SK-N-SH (cell line): ENCODE results near the gene C19orf53.

Source experiments
- RXRA ChIP-seq: IDR thresholded peaks from 2 replicates; pipeline ENCODE4 v1.4.0; 2012; ENCODE audit warnings: low read depth, mild to moderate bottlenecking, borderline replicate concordance
- TAF1 ChIP-seq: IDR thresholded peaks from 2 replicates; pipeline ENCODE4 v1.6.1; 2012; ENCODE audit warnings: low read depth, mild to moderate bottlenecking, low read length, moderate library complexity, borderline replicate concordance
- TF ChIP-seq, protein P1 (sequence below): fragments of 200-600 bp; sonication (generic); IDR thresholded peaks from 2 replicates; pipeline ENCODE4 v1.6.1; 2017; ENCODE audit warnings: antibody characterized with exemption, mild to moderate bottlenecking, moderate library complexity

DNA sequence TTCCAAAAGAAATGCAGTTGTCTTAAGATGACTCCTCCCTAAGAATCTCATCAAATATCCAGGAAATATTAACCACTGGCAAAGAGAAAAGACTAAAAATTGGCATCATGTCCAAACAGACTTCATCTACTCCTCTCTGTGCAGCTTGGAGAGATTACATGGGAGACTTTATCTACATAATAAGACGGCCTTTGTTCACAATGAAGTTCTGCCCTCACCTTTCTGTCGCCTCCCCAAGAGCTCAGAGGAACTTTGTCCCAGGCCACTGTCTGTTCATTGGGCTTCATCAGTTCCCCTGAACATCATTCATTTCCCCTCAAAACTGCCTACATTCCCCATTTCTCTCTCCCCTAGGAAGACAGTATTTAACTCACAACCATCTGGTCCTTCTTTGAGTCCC is 32.4 kb upstream of the C19orf53 start:
- TF ChIP-seq TAF1 (no peak), RXRA (no peak)
- TF ChIP-seq, protein P1, sequence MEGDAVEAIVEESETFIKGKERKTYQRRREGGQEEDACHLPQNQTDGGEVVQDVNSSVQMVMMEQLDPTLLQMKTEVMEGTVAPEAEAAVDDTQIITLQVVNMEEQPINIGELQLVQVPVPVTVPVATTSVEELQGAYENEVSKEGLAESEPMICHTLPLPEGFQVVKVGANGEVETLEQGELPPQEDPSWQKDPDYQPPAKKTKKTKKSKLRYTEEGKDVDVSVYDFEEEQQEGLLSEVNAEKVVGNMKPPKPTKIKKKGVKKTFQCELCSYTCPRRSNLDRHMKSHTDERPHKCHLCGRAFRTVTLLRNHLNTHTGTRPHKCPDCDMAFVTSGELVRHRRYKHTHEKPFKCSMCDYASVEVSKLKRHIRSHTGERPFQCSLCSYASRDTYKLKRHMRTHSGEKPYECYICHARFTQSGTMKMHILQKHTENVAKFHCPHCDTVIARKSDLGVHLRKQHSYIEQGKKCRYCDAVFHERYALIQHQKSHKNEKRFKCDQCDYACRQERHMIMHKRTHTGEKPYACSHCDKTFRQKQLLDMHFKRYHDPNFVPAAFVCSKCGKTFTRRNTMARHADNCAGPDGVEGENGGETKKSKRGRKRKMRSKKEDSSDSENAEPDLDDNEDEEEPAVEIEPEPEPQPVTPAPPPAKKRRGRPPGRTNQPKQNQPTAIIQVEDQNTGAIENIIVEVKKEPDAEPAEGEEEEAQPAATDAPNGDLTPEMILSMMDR: no peak
